ENCODE data around the gene NANOS2. TPM values are rescaled to one million over a fixed set of nuclear protein-coding genes. Genes with fewer than 3 reads are reported as not detected.
"Not testable (repeated sequence)": the region's sequence is repeated elsewhere in the genome, so short reads cannot be mapped to it uniquely, and the experiment has no call there.

NANOS2 gene
- total and polyA plus RNA-seq, 2 experiments from 2014 or later: not detected

GRCh38 chr19:45899919-45900589 lies 14.5 kb downstream of the NANOS2 start:
- Histone ChIP-seq H3K27me3 (peaks cover 9% of the 10 kb centered on the region), H3K4me3 (no peak overlapping the region)
- no peak for DNase-seq (ENCODE audit: low read depth in 1 of 2, low spot score in 1 of 2)

GRCh38 chr19:45899253-45899652 lies 15.3 kb downstream of the NANOS2 start:
- Histone ChIP-seq H3K4me1 (ENCODE audit: low read depth) (peaks cover 3% of the 10 kb centered on the region), H3K27me3 (peaks cover 9% of the 10 kb centered on the region), H3K36me3 (peaks cover 12% of the 10 kb centered on the region), H3K4me3 (no peak overlapping the region), H3K9me3 (ENCODE audit: low read depth) (no peaks in the 10 kb centered on the region), H3K27ac (no peak overlapping the region)
- DNase-seq (ENCODE audit: low read depth in 1 of 2, low spot score in 1 of 2): no peak
- no peak for TF ChIP-seq CTCF (IDR thresholded peaks at IDR 0.05; ENCODE audit: low read depth, low read length)

More at GRCh38 chr19:45899919-45900589, 14.5 kb downstream of the NANOS2 start:
- no peak for TF ChIP-seq CTCF (IDR thresholded peaks at IDR 0.05; ENCODE audit: low read depth, low read length)
- Histone ChIP-seq H3K4me1 (ENCODE audit: low read depth) (peaks cover 3% of the 10 kb centered on the region), H3K9me3 (ENCODE audit: low read depth) (no peaks in the 10 kb centered on the region), H3K27ac (no peak overlapping the region), H3K36me3 (peaks cover 12% of the 10 kb centered on the region)

GRCh38 chr19:45897261-45897812 lies 17.2 kb downstream of the NANOS2 start:
- no peak overlapping the region for H3K27ac ChIP-seq
- H3K9me3 ChIP-seq (ENCODE audit: low read depth): no peaks in the 10 kb centered on the region
- peaks cover 3% of the 10 kb centered on the region for H3K4me1 ChIP-seq (ENCODE audit: low read depth)
- peaks cover 12% of the 10 kb centered on the region for H3K36me3 ChIP-seq
- TF ChIP-seq CTCF (IDR thresholded peaks at IDR 0.05; ENCODE audit: low read depth, low read length): no peak
- no peak for DNase-seq (ENCODE audit: low read depth in 1 of 2, low spot score in 1 of 2)
- no peak overlapping the region for H3K4me3 ChIP-seq
- peaks cover 9% of the 10 kb centered on the region for H3K27me3 ChIP-seq

GRCh38 chr19:45895983-45896599 lies 18.5 kb downstream of the NANOS2 start:
- not testable (repeated sequence) for DNase-seq (ENCODE audit: low read depth in 1 of 2, low spot score in 1 of 2); H3K4me3 ChIP-seq; H3K4me1 ChIP-seq (ENCODE audit: low read depth); H3K27me3 ChIP-seq; H3K9me3 ChIP-seq (ENCODE audit: low read depth); H3K27ac ChIP-seq
- peaks cover 12% of the 10 kb centered on the region for H3K36me3 ChIP-seq

GRCh38 chr19:45895519-45895972 lies 19.0 kb downstream of the NANOS2 start:
- H3K36me3 ChIP-seq: peaks cover 12% of the 10 kb centered on the region

More at GRCh38 chr19:45895519-45895972, 19.0 kb downstream of the NANOS2 start:
- no peak overlapping the region for H3K4me3 ChIP-seq
- H3K4me1 ChIP-seq (ENCODE audit: low read depth): no peaks in the 10 kb centered on the region
- DNase-seq (ENCODE audit: low read depth in 1 of 2, low spot score in 1 of 2): no peak
- H3K9me3 ChIP-seq (ENCODE audit: low read depth): no peaks in the 10 kb centered on the region
- H3K27me3 ChIP-seq: no peaks in the 10 kb centered on the region
- TF ChIP-seq CTCF (IDR thresholded peaks at IDR 0.05; ENCODE audit: low read depth, low read length): no peak
- H3K27ac ChIP-seq: no peak overlapping the region

All from cardiac muscle cell (in vitro differentiated cells and primary cell).